Measurements from ENCODE around the gene STK24. TPM values are rescaled to one million over a fixed set of nuclear protein-coding genes. Genes with fewer than 3 reads are reported as not detected.

The STK24 gene
- polyA plus RNA-seq, 1 donor from 2014 or later: 22.9 TPM

GRCh38 chr13:98556142-98556816 is 20.6 kb downstream of the STK24 start:
- Mint-ChIP-seq H3K9me3 (peaks cover 0 to 1% (median 0%) of the 10 kb centered on the region in 3 donors), H3K36me3 (peaks cover 6% of the 10 kb centered on the region), H3K27me3 (no peaks in the 10 kb centered on the region), H3K4me3 (peak overlapping the region in 1 of 4 donors; percentile 60), H3K27ac (peak overlapping the region in 1 of 3 donors; percentile 68), H3K4me1 (peaks cover 53 to 72% (median 61%) of the 10 kb centered on the region in 3 donors)

DNA sequence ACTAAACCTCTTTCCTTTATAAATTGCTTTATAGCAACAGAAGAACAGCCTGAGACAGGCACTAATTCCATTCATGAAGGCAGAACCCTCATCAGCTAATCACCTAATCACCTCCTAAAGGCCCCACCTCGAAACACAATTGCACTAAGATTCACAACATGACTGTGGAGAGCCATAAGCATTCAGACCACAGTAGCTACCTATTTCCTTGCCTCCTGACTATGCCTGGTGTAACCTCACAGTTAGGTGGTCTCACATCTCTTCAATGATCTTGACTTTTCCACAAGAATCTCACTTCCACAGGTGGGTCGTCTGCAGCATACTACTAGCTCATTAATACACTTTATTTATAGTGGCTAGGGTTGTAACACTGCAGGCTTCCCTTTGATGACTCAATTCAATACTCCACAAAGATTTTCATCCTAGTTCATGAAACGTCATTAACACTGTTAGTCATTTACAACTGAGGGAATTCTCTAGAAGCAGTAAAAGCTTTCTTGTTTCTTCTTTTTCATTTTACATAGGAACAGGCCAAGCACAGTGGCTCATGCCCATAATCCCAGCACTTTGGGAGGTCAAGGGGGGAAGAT is 27.1 kb downstream of the STK24 start:
- Mint-ChIP-seq H3K27me3 (no peaks in the 10 kb centered on the region), H3K36me3 (peaks cover 9% of the 10 kb centered on the region), H3K4me1 (peaks cover 46 to 65% (median 56%) of the 10 kb centered on the region in 3 donors), H3K27ac (peak overlapping the region in 2 of 3 donors; percentile 55 to 57), H3K4me3 (peak overlapping the region in 2 of 4 donors; percentile 3 to 33), H3K9me3 (no peaks in the 10 kb centered on the region)

DNA sequence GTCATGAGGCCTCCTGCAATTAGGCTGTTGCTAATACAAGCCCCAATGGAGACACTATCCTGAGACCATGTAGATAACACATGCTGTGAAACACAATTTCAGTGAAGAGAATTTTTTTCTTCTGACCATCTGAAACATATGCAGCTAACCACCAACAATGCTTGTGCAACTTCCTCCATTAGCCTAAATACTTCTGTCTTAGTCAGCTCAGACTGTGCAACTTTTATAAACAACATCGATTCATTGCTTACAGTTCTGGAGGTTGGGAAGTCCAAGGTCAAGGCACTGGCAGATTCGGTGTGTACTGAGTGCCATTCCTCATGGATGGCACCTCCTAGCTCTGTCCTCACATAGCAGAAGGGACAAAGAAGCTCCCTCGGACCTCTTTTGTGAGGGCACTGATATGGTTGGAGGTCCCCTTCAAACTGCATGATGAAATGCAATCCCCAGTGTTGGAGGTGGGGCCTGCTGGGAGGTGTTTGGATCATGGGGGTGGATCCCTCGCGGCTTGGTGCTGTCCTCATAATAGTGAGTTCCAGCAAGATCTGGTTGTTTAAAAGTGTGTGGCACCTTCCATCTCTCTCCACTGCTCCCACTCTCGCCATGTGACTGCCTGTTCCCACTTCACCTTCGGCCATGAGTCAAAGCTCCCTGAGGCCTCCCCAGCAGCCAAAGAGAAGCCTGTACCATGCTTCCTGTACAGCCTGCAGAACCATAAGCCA is 27.7 kb downstream of the STK24 start:
- peak overlapping the region in 2 of 3 donors; percentile 55 to 78 for H3K27ac Mint-ChIP-seq
- H3K9me3 Mint-ChIP-seq: no peaks in the 10 kb centered on the region
- H3K27me3 Mint-ChIP-seq: no peaks in the 10 kb centered on the region
- H3K36me3 Mint-ChIP-seq: peaks cover 9% of the 10 kb centered on the region
- H3K4me3 Mint-ChIP-seq: peak overlapping the region in 2 of 4 donors; percentile 3 to 17
- peaks cover 48 to 66% (median 56%) of the 10 kb centered on the region in 3 donors for H3K4me1 Mint-ChIP-seq

- Mint-ChIP-seq H3K9me3 (no peaks in the 10 kb centered on the region), H3K36me3 (peaks cover 9% of the 10 kb centered on the region), H3K4me3 (no peak overlapping the region), H3K4me1 (peaks cover 49 to 67% (median 55%) of the 10 kb centered on the region in 3 donors), H3K27me3 (no peaks in the 10 kb centered on the region), H3K27ac (peak overlapping the region in 2 of 3 donors; percentile 20 to 36)
Measured at GRCh38 chr13:98548230-98548629, 28.7 kb downstream of the STK24 start.

DNA sequence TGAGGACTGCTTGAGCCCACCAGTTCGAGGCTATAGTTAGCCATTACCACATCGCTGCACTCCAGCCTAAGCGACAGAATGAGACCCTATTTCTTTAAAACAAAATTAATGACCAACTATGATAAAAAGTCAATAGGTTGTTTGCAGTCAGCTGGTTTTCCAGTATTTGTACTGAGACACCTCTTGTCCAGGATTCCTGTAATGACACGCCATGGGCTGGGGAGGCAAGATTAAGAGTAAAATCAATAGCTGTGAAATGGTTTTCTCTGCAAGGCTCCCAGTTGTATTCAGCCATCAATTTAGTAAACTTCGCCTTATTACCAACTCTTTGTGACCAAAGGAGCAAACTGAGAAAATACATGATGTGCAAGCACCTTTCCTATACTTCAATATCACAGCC is 29.5 kb downstream of the STK24 start:
- Mint-ChIP-seq H3K9me3 (no peaks in the 10 kb centered on the region), H3K27ac (peak overlapping the region in 2 of 3 donors; percentile 36 to 43), H3K27me3 (no peaks in the 10 kb centered on the region), H3K4me3 (no peak overlapping the region), H3K36me3 (peaks cover 9% of the 10 kb centered on the region), H3K4me1 (peaks cover 55 to 72% (median 62%) of the 10 kb centered on the region in 3 donors)

- Mint-ChIP-seq H3K27ac (peak overlapping the region in 2 of 3 donors; percentile 17 to 54), H3K27me3 (no peaks in the 10 kb centered on the region), H3K9me3 (no peaks in the 10 kb centered on the region), H3K4me1 (peaks cover 58 to 75% (median 70%) of the 10 kb centered on the region in 3 donors), H3K36me3 (peaks cover 7% of the 10 kb centered on the region), H3K4me3 (peak overlapping the region in 1 of 4 donors; percentile 38)
Measured at GRCh38 chr13:98546402-98546801, 30.5 kb downstream of the STK24 start.

DNA sequence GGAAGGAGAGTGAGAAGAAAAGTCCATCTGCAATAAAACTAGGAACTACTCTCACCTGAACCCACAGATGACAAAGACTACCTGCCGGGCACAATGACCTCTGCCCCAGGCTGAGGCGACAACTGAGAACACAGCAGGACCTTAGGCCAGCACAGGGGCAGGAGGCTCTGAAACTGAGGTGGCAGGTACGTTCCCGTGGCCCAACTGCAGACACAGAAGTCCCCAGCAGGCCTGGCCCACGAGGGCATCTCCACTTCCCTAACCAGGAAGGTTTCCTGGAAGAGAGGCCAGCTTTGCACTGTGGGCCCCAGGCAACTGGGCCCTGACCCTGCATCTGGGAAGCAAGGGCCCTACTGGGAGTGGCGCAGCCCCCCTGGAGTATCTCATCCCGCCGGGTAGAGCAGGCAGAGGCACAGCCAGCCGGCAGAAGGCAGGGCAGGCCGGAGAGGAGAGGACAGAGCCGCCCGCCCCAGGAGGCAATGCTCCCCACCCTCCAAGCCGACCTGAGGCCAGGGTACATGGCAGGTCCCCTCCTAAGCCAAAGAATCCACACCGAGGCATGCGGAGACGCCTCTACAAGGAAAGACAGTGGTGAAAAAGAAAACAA is 32.7 kb downstream of the STK24 start:
- peaks cover 51 to 78% (median 77%) of the 10 kb centered on the region in 3 donors for H3K4me1 Mint-ChIP-seq
- no peaks in the 10 kb centered on the region for H3K27me3 Mint-ChIP-seq
- H3K4me3 Mint-ChIP-seq: peak overlapping the region; percentile 70 to 89 (median 82)
- no peaks in the 10 kb centered on the region for H3K9me3 Mint-ChIP-seq
- H3K36me3 Mint-ChIP-seq: peaks cover 6% of the 10 kb centered on the region
- H3K27ac Mint-ChIP-seq: peak overlapping the region in 1 of 3 donors; percentile 28

DNA sequence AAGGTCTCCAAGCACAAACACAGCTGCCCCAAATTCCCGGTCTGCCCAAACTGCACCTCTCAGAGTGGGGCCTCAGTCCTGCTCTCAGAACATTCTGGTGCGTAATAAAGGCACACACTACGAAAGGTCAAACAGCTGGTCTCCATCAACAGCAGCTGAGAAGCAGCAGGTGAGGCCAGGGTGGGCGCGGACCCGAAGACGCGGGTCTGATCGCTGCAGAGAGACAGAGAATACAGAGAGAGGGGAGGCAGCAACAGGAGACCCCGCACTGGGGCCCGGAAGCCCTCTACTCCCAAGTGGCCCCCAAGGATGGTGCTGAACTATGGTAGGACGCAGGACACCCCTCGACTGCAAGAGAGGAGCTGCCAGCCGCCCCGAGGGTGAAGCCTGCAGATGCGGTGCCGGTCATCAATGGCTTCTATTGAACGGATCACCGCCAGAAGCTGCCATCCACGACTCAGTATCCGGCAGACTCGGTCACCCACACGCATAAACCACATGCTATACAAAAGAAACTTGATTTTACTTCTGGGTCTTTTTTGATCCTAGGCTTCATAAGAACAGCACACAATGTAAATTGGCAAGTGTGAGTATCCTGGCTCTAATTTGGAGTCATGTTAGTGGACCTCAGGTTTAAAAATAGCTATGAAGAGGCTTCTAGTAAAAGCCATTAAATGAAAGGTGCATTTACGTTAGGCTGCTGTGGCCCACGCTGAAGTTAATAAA is 33.4 kb downstream of the STK24 start:
- Mint-ChIP-seq H3K4me3 (peak overlapping the region; percentile 70 to 89 (median 82)), H3K4me1 (peaks cover 49 to 79% (median 76%) of the 10 kb centered on the region in 3 donors), H3K27me3 (no peaks in the 10 kb centered on the region), H3K36me3 (peaks cover 2% of the 10 kb centered on the region), H3K27ac (peak overlapping the region in 2 of 3 donors; percentile 48 to 64), H3K9me3 (no peaks in the 10 kb centered on the region)

GRCh38 chr13:98542568-98543377 is 34.1 kb downstream of the STK24 start:
- Mint-ChIP-seq H3K36me3 (peaks cover 3% of the 10 kb centered on the region), H3K4me3 (peak overlapping the region; percentile 70 to 89 (median 82)), H3K27ac (peak overlapping the region; percentile 44 to 64 (median 48)), H3K4me1 (peaks cover 50 to 81% (median 74%) of the 10 kb centered on the region in 3 donors), H3K9me3 (no peaks in the 10 kb centered on the region), H3K27me3 (no peaks in the 10 kb centered on the region)

- Mint-ChIP-seq H3K4me3 (peak overlapping the region in 1 of 4 donors; percentile 20), H3K27ac (peak overlapping the region; percentile 44 to 48 (median 46)), H3K9me3 (no peaks in the 10 kb centered on the region), H3K36me3 (peaks cover 3% of the 10 kb centered on the region), H3K4me1 (peaks cover 55 to 82% (median 72%) of the 10 kb centered on the region in 3 donors), H3K27me3 (no peaks in the 10 kb centered on the region)
Measured at GRCh38 chr13:98541701-98542203, 35.2 kb downstream of the STK24 start.

GRCh38 chr13:98541191-98541590 is 35.7 kb downstream of the STK24 start:
- H3K4me1 Mint-ChIP-seq: peaks cover 51 to 82% (median 73%) of the 10 kb centered on the region in 3 donors
- peaks cover 3% of the 10 kb centered on the region for H3K36me3 Mint-ChIP-seq
- peak overlapping the region in 1 of 3 donors; percentile 56 for H3K27ac Mint-ChIP-seq
- H3K27me3 Mint-ChIP-seq: no peaks in the 10 kb centered on the region
- no peaks in the 10 kb centered on the region for H3K9me3 Mint-ChIP-seq
- peak overlapping the region in 1 of 4 donors; percentile 63 for H3K4me3 Mint-ChIP-seq

DNA sequence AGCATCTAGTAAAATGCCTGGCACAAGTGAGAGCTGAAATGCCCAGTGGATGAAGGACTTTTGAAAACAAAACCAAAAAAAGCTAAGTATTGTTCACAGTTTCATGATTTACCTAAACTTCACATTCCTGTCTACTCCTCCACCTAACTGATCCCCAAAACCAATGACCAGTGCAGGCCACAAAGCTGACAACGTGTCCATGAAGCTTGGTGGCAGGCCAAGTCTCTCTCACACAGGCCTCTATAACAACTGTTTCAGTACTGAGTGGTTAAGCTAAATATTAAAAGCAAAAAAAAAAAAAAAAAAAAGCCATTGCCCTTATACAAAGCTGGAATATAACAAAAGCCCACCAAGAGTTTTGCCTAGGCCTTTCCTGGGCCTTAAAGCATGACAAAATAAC is 36.4 kb downstream of the STK24 start:
- peaks cover 53 to 82% (median 71%) of the 10 kb centered on the region in 3 donors for H3K4me1 Mint-ChIP-seq
- peaks cover 3% of the 10 kb centered on the region for H3K36me3 Mint-ChIP-seq
- H3K27ac Mint-ChIP-seq: peak overlapping the region in 1 of 3 donors; percentile 35
- peak overlapping the region in 2 of 4 donors; percentile 39 to 66 for H3K4me3 Mint-ChIP-seq
- no peaks in the 10 kb centered on the region for H3K9me3 Mint-ChIP-seq
- H3K27me3 Mint-ChIP-seq: no peaks in the 10 kb centered on the region

DNA sequence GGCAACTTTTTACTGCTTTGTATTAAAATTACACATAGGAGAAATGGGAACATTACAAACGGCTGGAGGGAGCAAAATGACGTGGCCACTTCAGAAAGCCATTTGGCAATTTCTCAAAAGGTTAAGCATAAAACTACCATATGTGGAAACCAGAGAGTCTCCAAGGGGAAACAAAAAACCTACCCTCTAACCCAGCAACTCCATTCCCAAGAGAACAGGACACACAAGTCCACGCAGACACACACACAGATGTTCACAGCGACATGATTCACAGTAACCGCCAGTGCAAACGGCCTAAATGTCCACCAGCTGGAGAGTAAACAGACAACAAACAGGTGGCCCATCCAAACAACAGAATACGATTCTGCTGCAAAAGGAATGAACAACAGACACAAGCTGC is 37.2 kb downstream of the STK24 start:
- H3K4me1 Mint-ChIP-seq: peaks cover 52 to 81% (median 68%) of the 10 kb centered on the region in 3 donors
- peak overlapping the region in 1 of 3 donors; percentile 29 for H3K27ac Mint-ChIP-seq
- H3K27me3 Mint-ChIP-seq: no peaks in the 10 kb centered on the region
- peaks cover 4% of the 10 kb centered on the region for H3K36me3 Mint-ChIP-seq
- no peak overlapping the region for H3K4me3 Mint-ChIP-seq
- no peaks in the 10 kb centered on the region for H3K9me3 Mint-ChIP-seq

All from IgD-negative memory B cell (primary cell).